Keratinocyte (primary cell): ENCODE measurements around the gene QPCT. TPM values are rescaled to one million over a fixed set of nuclear protein-coding genes. Genes with fewer than 3 reads are reported as not detected.

Experiments used
- DNase-seq: peaks from one replicate; pipeline ENCODE4 v3.0.0-alpha.2; 2011; ENCODE audit warnings: low read depth, missing footprints, low spot score
- FAIRE-seq: peaks from 2 replicates; lab custom pipeline; 2011; peaks lifted over from hg19 to GRCh38; lab: Jason Lieb, UNC
- H2AFZ ChIP-seq: 2 replicates; pipeline ENCODE4 v1.6.0; 2012; ENCODE audit warnings: low read length, control low read depth, inconsistent platforms; ENCODE audit not compliant: control insufficient read depth
- H3K27ac ChIP-seq: 2 replicates; pipeline ENCODE4 v1.5.1; 2011; ENCODE audit warnings: low read length; ENCODE audit not compliant: control insufficient read depth, insufficient read depth
- H3K27me3 ChIP-seq: 3 replicates; pipeline ENCODE4 v1.6.0; 2011; ENCODE audit warnings: low read length; ENCODE audit not compliant: control insufficient read depth, insufficient read depth; ENCODE audit errors: extremely low read depth
- H3K36me3 ChIP-seq, 2 experiments: 2 replicates in 1 of 2; 3 replicates in 1 of 2; pipeline ENCODE4 v1.5.1; 2011; ENCODE audit warnings: low read length in 2 of 2, mild to moderate bottlenecking in 1 of 2; ENCODE audit not compliant: control insufficient read depth in 2 of 2, insufficient read depth in 2 of 2; ENCODE audit errors: extremely low read depth in 1 of 2
- H3K4me1 ChIP-seq: 3 replicates; pipeline ENCODE4 v1.5.1; 2011; ENCODE audit warnings: low read length; ENCODE audit not compliant: control insufficient read depth, insufficient read depth; ENCODE audit errors: extremely low read depth
- H3K4me2 ChIP-seq: 3 replicates; pipeline ENCODE4 v1.6.0; 2011; ENCODE audit warnings: low read depth, low read length; ENCODE audit not compliant: control insufficient read depth, insufficient read depth; ENCODE audit errors: extremely low read depth
- H3K4me3 ChIP-seq, 3 experiments: fragments of 200-600 bp in 1 of 3; sonication (generic) in 1 of 3; 2 replicates in 2 of 3; 3 replicates in 1 of 3; pipeline ENCODE4 v1.5.1; 2011 to 2016; ENCODE audit warnings: low read length in 3 of 3, mild to moderate bottlenecking in 3 of 3, control low read depth in 2 of 3, inconsistent platforms in 1 of 3, low read depth in 1 of 3, mixed read lengths in 1 of 3, mixed run types in 1 of 3, moderate library complexity in 1 of 3; ENCODE audit not compliant: control insufficient read depth in 2 of 3, insufficient read depth in 2 of 3; ENCODE audit errors: extremely low read depth in 1 of 3
- H3K79me2 ChIP-seq: 2 replicates; pipeline ENCODE4 v1.6.0; 2012; ENCODE audit warnings: low read length; ENCODE audit not compliant: control insufficient read depth, insufficient read depth
- H3K9ac ChIP-seq: 3 replicates; pipeline ENCODE4 v1.6.0; 2011; ENCODE audit warnings: low read length; ENCODE audit not compliant: control insufficient read depth, insufficient read depth; ENCODE audit errors: extremely low read depth
- H3K9me1 ChIP-seq: 3 replicates; pipeline ENCODE4 v1.6.0; 2011; ENCODE audit warnings: low read length; ENCODE audit not compliant: control insufficient read depth, insufficient read depth; ENCODE audit errors: extremely low read depth
- H3K9me3 ChIP-seq: 2 replicates; pipeline ENCODE4 v1.5.1; 2012; ENCODE audit warnings: low read depth, low read length; ENCODE audit not compliant: control insufficient read depth
- H4K20me1 ChIP-seq: 3 replicates; pipeline ENCODE4 v1.6.0; 2011; ENCODE audit warnings: low read length; ENCODE audit not compliant: control insufficient read depth, insufficient read depth; ENCODE audit errors: extremely low read depth
- CTCF ChIP-seq, 3 experiments: IDR thresholded peaks in 1 of 3; conservative IDR thresholded peaks in 1 of 3; optimal IDR thresholded peaks in 1 of 3; 2 replicates in 2 of 3; 3 replicates in 1 of 3; pipeline versions ENCODE3 to v1.5.1; 2011; ENCODE audit warnings: low read length in 3 of 3, mild to moderate bottlenecking in 3 of 3, moderate library complexity in 2 of 3, control low read depth in 1 of 3, inconsistent platforms in 1 of 3; ENCODE audit not compliant: insufficient read depth in 2 of 3; ENCODE audit errors: extremely low read depth in 1 of 3
- EZH2 ChIP-seq: IDR thresholded peaks from one replicate; pipeline ENCODE4 v1.6.1; 2012; ENCODE audit warnings: inconsistent platforms, mild to moderate bottlenecking, low read length, moderate library complexity
- dilution Hi-C: fragments of 300-500 bp; cut with MboI; formaldehyde crosslinking; loops from one replicate; pipeline ENCODE4 v1.7.0; 2020; ENCODE audit warnings: low sequenced_read_pairs; ENCODE audit not compliant: extremely low pct_ligation_motif_present
- polyA plus RNA-seq, 5 experiments: library from polyadenylated mRNA; depleted of rRNA in 3 of 5; stranded (reverse) in 3 of 5; stranded (forward) in 1 of 5; unstranded in 1 of 5; fragments of >200 nt; gene quantifications; 1 replicate in 1 of 5; 2 replicates in 3 of 5; 3 replicates in 1 of 5; pipeline versions ENCODE4 v1.2.1 to v1.2.3, GENCODE V29; 2011 to 2012; ENCODE audit warnings: missing spikeins in 2 of 5, low read depth in 1 of 5, low replicate concordance in 1 of 5

The QPCT gene
- polyA plus RNA-seq, 1 donor (not counting 4 experiments of a cell fraction or from before 2014, with no cell fraction given), result 11.6 TPM

GRCh38 chr2:37367310-37367709 is 22.9 kb downstream of the QPCT start:
- no peak overlapping the region for H3K27ac ChIP-seq
- peaks cover 4% of the 10 kb centered on the region for H3K4me1 ChIP-seq
- H3K27me3 ChIP-seq, result no peaks in the 10 kb centered on the region
- no peaks in the 10 kb centered on the region for H3K9me1 ChIP-seq
- no peak overlapping the region for H3K4me2 ChIP-seq
- H4K20me1 ChIP-seq, result no peaks in the 10 kb centered on the region
- FAIRE-seq, result no peak
- no peaks in the 10 kb centered on the region for H3K9me3 ChIP-seq
- H3K79me2 ChIP-seq, result no peaks in the 10 kb centered on the region
- TF ChIP-seq CTCF (optimal IDR thresholded peaks at IDR 0.05 in 1 of 3, IDR thresholded peaks at IDR 0.05 in 1 of 3, conservative IDR thresholded peaks at IDR 0.05 in 1 of 3; ENCODE audit: extremely low read depth in 1 of 3, insufficient read depth in 2 of 3, low read length in 3 of 3), result no peak
- TF ChIP-seq EZH2, result no peak
- no peak overlapping the region for H3K9ac ChIP-seq
- no peak overlapping the region for H2AFZ ChIP-seq
- H3K4me3 ChIP-seq, result no peak overlapping the region
- no peak for DNase-seq
- H3K36me3 ChIP-seq, result no peaks in the 10 kb centered on the region
- dilution Hi-C loops, result no loop called here

GRCh38 chr2:37367984-37368383 is 23.6 kb downstream of the QPCT start:
- no peaks in the 10 kb centered on the region for H4K20me1 ChIP-seq
- H2AFZ ChIP-seq, result no peak overlapping the region
- H3K9ac ChIP-seq, result no peak overlapping the region
- H3K36me3 ChIP-seq, result no peaks in the 10 kb centered on the region
- no peak for FAIRE-seq
- TF ChIP-seq EZH2 (no peak), CTCF (optimal IDR thresholded peaks at IDR 0.05 in 1 of 3, IDR thresholded peaks at IDR 0.05 in 1 of 3, conservative IDR thresholded peaks at IDR 0.05 in 1 of 3; ENCODE audit: extremely low read depth in 1 of 3, insufficient read depth in 2 of 3, low read length in 3 of 3) (no peak)
- H3K4me3 ChIP-seq, result no peak overlapping the region
- no peak overlapping the region for H3K4me2 ChIP-seq
- no peaks in the 10 kb centered on the region for H3K27me3 ChIP-seq
- DNase-seq, result no peak
- dilution Hi-C loops, result no loop called here
- H3K27ac ChIP-seq, result no peak overlapping the region
- no peaks in the 10 kb centered on the region for H3K9me1 ChIP-seq
- H3K4me1 ChIP-seq, result no peaks in the 10 kb centered on the region
- no peaks in the 10 kb centered on the region for H3K79me2 ChIP-seq
- H3K9me3 ChIP-seq, result no peaks in the 10 kb centered on the region
